Upper lobe of left lung (tissue), 4 donors: ENCODE data around the gene ARID5B.

Experiments
- CTCF ChIP-seq, 6 experiments: fragments of 450-650 bp in 4 of 6; fragments of 200-600 bp in 2 of 6; sonication (generic) in 2 of 6; IDR thresholded peaks; one replicate each; pipeline ENCODE4 v1.5.1; 2016 to 2019; ENCODE audit warnings: antibody characterized with exemption in 6 of 6
- EP300 ChIP-seq, 4 donors: sonication (generic); formaldehyde crosslinking; IDR thresholded peaks; one replicate each; pipeline ENCODE4 v1.5.1; 2017; ENCODE audit warnings: antibody characterized with exemption in 4 of 4, control low read depth in 2 of 4
- POLR2A ChIP-seq, 4 donors: fragments of 450-650 bp; IDR thresholded peaks; one replicate each; pipeline ENCODE4 v1.5.1; 2016 to 2017; ENCODE audit warnings: antibody characterized with exemption in 4 of 4, mild to moderate bottlenecking in 2 of 4
- POLR2AphosphoS5 ChIP-seq, 2 donors: sonication (generic); formaldehyde crosslinking; IDR thresholded peaks; one replicate each; pipeline ENCODE4 v1.5.1; 2017; ENCODE audit warnings: antibody characterized with exemption in 2 of 2

GRCh38 chr10:62099299-62099698 lies 197.8 kb downstream of the ARID5B start:
- TF ChIP-seq CTCF (IDR thresholded peaks at IDR 0.05) (no peak), POLR2A (IDR thresholded peaks at IDR 0.05) (no peak), POLR2AphosphoS5 (IDR thresholded peaks at IDR 0.05) (no peak), EP300 (IDR thresholded peaks at IDR 0.05) (no peak)
